Hepatocyte (in vitro differentiated cells): ENCODE results near the gene CC2D1B. TPM values are rescaled to one million over a fixed set of nuclear protein-coding genes. Genes with fewer than 3 reads are reported as not detected.

ENCODE experiments used
- DNase-seq: peaks from one replicate; pipeline ENCODE4 v3.0.0-alpha.2; 2016; ENCODE audit warnings: low spot score
- H2AFZ ChIP-seq: fragments of 200-600 bp; sonication (generic); 2 replicates; pipeline ENCODE4 v1.6.0; 2016; ENCODE audit warnings: antibody characterized with exemption, mild to moderate bottlenecking
- H3K27ac ChIP-seq: fragments of 200-600 bp; sonication (generic); 2 replicates; pipeline ENCODE4 v1.5.1; 2016; ENCODE audit warnings: mild to moderate bottlenecking
- H3K27me3 ChIP-seq: fragments of 200-600 bp; sonication (generic); 2 replicates; pipeline ENCODE4 v1.6.1; 2016
- H3K36me3 ChIP-seq: fragments of 200-600 bp; sonication (generic); replicated peaks from 2 replicates; pipeline ENCODE4 v1.5.1; 2016; ENCODE audit warnings: low read depth; ENCODE audit not compliant: insufficient read depth
- H3K4me1 ChIP-seq: fragments of 200-600 bp; sonication (generic); 2 replicates; pipeline ENCODE4 v1.5.1; 2016; ENCODE audit warnings: mild to moderate bottlenecking, moderate library complexity; ENCODE audit not compliant: insufficient read depth
- H3K4me2 ChIP-seq: fragments of 200-600 bp; sonication (generic); 2 replicates; pipeline ENCODE4 v1.6.0; 2016
- H3K4me3 ChIP-seq: fragments of 200-600 bp; sonication (generic); 2 replicates; pipeline ENCODE4 v1.5.1; 2016; ENCODE audit warnings: mild to moderate bottlenecking
- H3K79me2 ChIP-seq: fragments of 200-600 bp; sonication (generic); 2 replicates; pipeline ENCODE4 v1.6.0; 2017; ENCODE audit warnings: mild to moderate bottlenecking
- H3K9me2 ChIP-seq: fragments of 200-600 bp; sonication (generic); replicated peaks from 2 replicates; pipeline ENCODE4 v1.6.0; 2017; ENCODE audit warnings: mild to moderate bottlenecking; ENCODE audit not compliant: insufficient read depth
- H3K9me3 ChIP-seq: fragments of 200-600 bp; sonication (generic); 2 replicates; pipeline ENCODE4 v1.5.1; 2016; ENCODE audit warnings: low read depth, mild to moderate bottlenecking
- H4K20me1 ChIP-seq: fragments of 200-600 bp; sonication (generic); 2 replicates; pipeline ENCODE4 v1.6.0; 2016; ENCODE audit warnings: mild to moderate bottlenecking; ENCODE audit not compliant: insufficient read depth, poor library complexity, severe bottlenecking
- CTCF ChIP-seq: fragments of 200-600 bp; sonication (generic); IDR thresholded peaks from 2 replicates; pipeline ENCODE4 v1.5.1; 2016; ENCODE audit warnings: antibody characterized with exemption, mild to moderate bottlenecking; ENCODE audit not compliant: poor library complexity
- EZH2 ChIP-seq: fragments of 200-600 bp; sonication (generic); IDR thresholded peaks from 2 replicates; pipeline ENCODE4 v1.6.1; 2016; ENCODE audit warnings: antibody characterized with exemption, mild to moderate bottlenecking, borderline replicate concordance
- EZH2phosphoT487 ChIP-seq: fragments of 200-600 bp; sonication (generic); IDR thresholded peaks from one replicate; pipeline ENCODE4 v1.6.1; 2018; ENCODE audit warnings: antibody characterized with exemption, mild to moderate bottlenecking, low read depth, moderate library complexity; ENCODE audit not compliant: unreplicated experiment, severe bottlenecking
- WGBS: methylation state at CpG from one replicate; pipeline ENCODE4 v1.1.6; 2016; ENCODE audit warnings: low lambda C conversion rate; ENCODE audit errors: missing lambda C conversion rate; 5-methylcytosine and 5-hydroxymethylcytosine counted together
- polyA plus RNA-seq: library from polyadenylated mRNA; unstranded; fragments of >200 nt; fragmentation: Nextera tagmentation; extraction: Ambion mirVana; gene quantifications from 2 replicates; pipeline ENCODE4 v1.2.1, GENCODE V29; 2016
- total RNA-seq: library from RNA; depleted of rRNA; stranded (reverse); fragments of >200 nt; gene quantifications from 2 replicates; pipeline ENCODE4 v1.2.3, GENCODE V29; 2014

CC2D1B gene
- total and polyA plus RNA-seq, 2 experiments from 2014 or later: 21.5 to 28.4 TPM

GRCh38 chr1:52364235-52364839, 1.7 kb downstream of the CC2D1B start:
- no peak overlapping the region for H2AFZ ChIP-seq
- TF ChIP-seq EZH2phosphoT487 (no peak), CTCF (no peak), EZH2 (no peak)
- no peaks in the 10 kb centered on the region for H3K9me2 ChIP-seq
- H3K36me3 ChIP-seq: no peaks in the 10 kb centered on the region
- peak overlapping the region; percentile 87 for H3K4me2 ChIP-seq
- H3K27me3 ChIP-seq: no peaks in the 10 kb centered on the region
- H3K27ac ChIP-seq: peak overlapping the region; percentile 94
- no peak for DNase-seq
- H4K20me1 ChIP-seq: peaks cover 5% of the 10 kb centered on the region
- no peaks in the 10 kb centered on the region for H3K9me3 ChIP-seq
- peaks cover 21% of the 10 kb centered on the region for H3K79me2 ChIP-seq
- H3K4me3 ChIP-seq: no peak overlapping the region
- 87% methylated on average over 5 of the region's 5 CpGs for WGBS
- H3K4me1 ChIP-seq: peaks cover 15% of the 10 kb centered on the region

GRCh38 chr1:52360595-52360968, 5.4 kb downstream of the CC2D1B start:
- Histone ChIP-seq H3K27ac (no peak overlapping the region), H3K27me3 (no peaks in the 10 kb centered on the region), H3K79me2 (peaks cover 21% of the 10 kb centered on the region), H3K4me3 (no peak overlapping the region), H3K4me2 (no peak overlapping the region), H3K9me2 (no peaks in the 10 kb centered on the region), H2AFZ (no peak overlapping the region), H3K4me1 (peaks cover 10% of the 10 kb centered on the region), H3K9me3 (no peaks in the 10 kb centered on the region), H4K20me1 (peaks cover 5% of the 10 kb centered on the region), H3K36me3 (no peaks in the 10 kb centered on the region)
- WGBS: 96% methylated on average over 7 of the region's 7 CpGs
- no peak for TF ChIP-seq EZH2phosphoT487
- no peak for TF ChIP-seq CTCF
- no peak for TF ChIP-seq EZH2
- DNase-seq: no peak

- 97% methylated on average over 24 of the region's 24 CpGs for WGBS
- no peaks in the 10 kb centered on the region for H3K36me3 ChIP-seq
- no peaks in the 10 kb centered on the region for H3K9me2 ChIP-seq
- H3K9me3 ChIP-seq: no peaks in the 10 kb centered on the region
- TF ChIP-seq CTCF (no peak), EZH2phosphoT487 (no peak), EZH2 (no peak)
- no peak overlapping the region for H3K4me3 ChIP-seq
- peaks cover 20% of the 10 kb centered on the region for H3K79me2 ChIP-seq
- H3K27me3 ChIP-seq: no peaks in the 10 kb centered on the region
- DNase-seq: no peak
- H3K4me1 ChIP-seq: peaks cover 8% of the 10 kb centered on the region
- no peak overlapping the region for H2AFZ ChIP-seq
- H3K4me2 ChIP-seq: no peak overlapping the region
- H3K27ac ChIP-seq: no peak overlapping the region
- peaks cover 5% of the 10 kb centered on the region for H4K20me1 ChIP-seq
Measured at GRCh38 chr1:52359676-52360594, 6.1 kb downstream of the CC2D1B start.
